Uterus (tissue), 2 donors: ENCODE data around the gene RAB14.

Experiments
- POLR2A ChIP-seq, 2 donors: fragments of 450-650 bp; IDR thresholded peaks; one replicate each; pipeline ENCODE4 v1.6.1; 2016; ENCODE audit warnings: antibody characterized with exemption in 2 of 2, mild to moderate bottlenecking in 1 of 2, moderate library complexity in 1 of 2
- TF ChIP-seq, protein P1 (sequence below), 4 experiments: fragments of 200-600 bp in 2 of 4; fragments of 450-650 bp in 2 of 4; sonication (generic) in 2 of 4; IDR thresholded peaks; one replicate each; pipeline ENCODE4 v1.5.1; 2016 to 2019; ENCODE audit warnings: antibody characterized with exemption in 4 of 4, mild to moderate bottlenecking in 2 of 4, moderate library complexity in 1 of 4

DNA sequence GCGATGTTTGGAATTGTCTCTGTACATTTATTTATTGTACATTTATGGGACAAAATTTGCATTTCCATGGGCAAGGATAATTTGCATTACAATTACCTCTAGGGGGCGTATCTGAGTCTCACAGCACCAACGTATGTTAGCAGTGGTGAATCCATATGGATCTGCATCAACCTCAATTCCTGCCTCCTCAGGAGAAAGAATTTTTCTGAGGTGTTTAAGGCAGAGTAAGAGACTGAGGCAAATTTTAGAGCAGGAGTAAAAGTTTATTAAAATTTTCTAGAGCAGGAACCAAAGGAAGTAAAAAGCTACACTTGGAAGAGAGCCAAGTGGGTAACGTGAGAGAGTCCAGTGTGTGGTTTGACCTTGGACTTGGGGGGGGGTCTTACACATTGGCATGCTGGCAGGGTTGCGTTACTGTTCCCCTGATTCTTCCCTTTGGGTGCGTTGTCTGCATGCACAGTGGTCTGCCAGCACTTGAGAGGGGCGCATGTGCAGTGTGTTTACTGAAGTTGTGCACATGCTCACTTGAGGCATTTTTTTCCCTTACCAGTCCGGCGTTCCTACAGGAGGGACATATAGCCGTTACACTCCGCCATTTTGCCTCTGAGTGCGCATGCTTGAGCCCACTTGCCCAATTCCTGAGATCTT is 21.0 kb upstream of the RAB14 start:
- no peak for TF ChIP-seq POLR2A (IDR thresholded peaks at IDR 0.05)
- TF ChIP-seq, protein P1, sequence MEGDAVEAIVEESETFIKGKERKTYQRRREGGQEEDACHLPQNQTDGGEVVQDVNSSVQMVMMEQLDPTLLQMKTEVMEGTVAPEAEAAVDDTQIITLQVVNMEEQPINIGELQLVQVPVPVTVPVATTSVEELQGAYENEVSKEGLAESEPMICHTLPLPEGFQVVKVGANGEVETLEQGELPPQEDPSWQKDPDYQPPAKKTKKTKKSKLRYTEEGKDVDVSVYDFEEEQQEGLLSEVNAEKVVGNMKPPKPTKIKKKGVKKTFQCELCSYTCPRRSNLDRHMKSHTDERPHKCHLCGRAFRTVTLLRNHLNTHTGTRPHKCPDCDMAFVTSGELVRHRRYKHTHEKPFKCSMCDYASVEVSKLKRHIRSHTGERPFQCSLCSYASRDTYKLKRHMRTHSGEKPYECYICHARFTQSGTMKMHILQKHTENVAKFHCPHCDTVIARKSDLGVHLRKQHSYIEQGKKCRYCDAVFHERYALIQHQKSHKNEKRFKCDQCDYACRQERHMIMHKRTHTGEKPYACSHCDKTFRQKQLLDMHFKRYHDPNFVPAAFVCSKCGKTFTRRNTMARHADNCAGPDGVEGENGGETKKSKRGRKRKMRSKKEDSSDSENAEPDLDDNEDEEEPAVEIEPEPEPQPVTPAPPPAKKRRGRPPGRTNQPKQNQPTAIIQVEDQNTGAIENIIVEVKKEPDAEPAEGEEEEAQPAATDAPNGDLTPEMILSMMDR (IDR thresholded peaks at IDR 0.05): peak; percentile 63 to 69 (median 66)
